AG04449 (cell line): Measurements from ENCODE around the gene SOST.

Experiments
- CTCF ChIA-PET: fragments of 350-600 bp; formaldehyde crosslinking; extraction: SDS; loops from one replicate; lab custom pipeline; 2021; ENCODE audit warnings: antibody characterized with exemption; lab: Yijun Ruan, JAX
- POLR2A ChIA-PET: fragments of 400-600, 350-600 bp; formaldehyde crosslinking; extraction: SDS; loops from one replicate; lab custom pipeline; 2020; ENCODE audit warnings: antibody characterized with exemption, inconsistent platforms; lab: Yijun Ruan, JAX
- DNase-seq: peaks from one replicate; pipeline ENCODE4 v3.0.0-alpha.2; 2010; ENCODE audit warnings: low read depth, low spot score
- H3K4me3 ChIP-seq: 2 replicates; pipeline ENCODE4 v1.5.1; 2011; ENCODE audit warnings: low read depth, mild to moderate bottlenecking, control low read depth, low read length
- CTCF ChIP-seq: IDR thresholded peaks from one replicate; pipeline ENCODE4 v1.5.1; 2011; ENCODE audit warnings: mild to moderate bottlenecking, moderate library complexity, low read length, control low read depth, inconsistent platforms; ENCODE audit not compliant: insufficient read depth; ENCODE audit errors: missing control alignments

SOST gene

GRCh38 chr17:43714465-43715149 lies 44.0 kb downstream of the SOST start:
- CTCF ChIA-PET = interaction anchor here (1.3 to 4.0 kb wide), 6 partner anchors 14 to 52 kb away, joined by 3 to 24 read pairs (median 10); partner anchors contain the start of gene SOST

GRCh38 chr17:43713494-43714162 lies 45.0 kb downstream of the SOST start:
- ChIA-PET CTCF (interaction anchor here (0.7 to 4.0 kb wide), 10 partner anchors 10 to 53 kb away, joined by 3 to 24 read pairs (median 4); partner anchors contain the start of gene SOST), POLR2A (interaction anchor here (0.6 to 0.7 kb wide), 4 partner anchors 12 to 346 kb away, joined by 3 read pairs; no protein-coding TSS in a partner anchor)
- H3K4me3 ChIP-seq = peak overlapping the region; percentile 52
- no peak for TF ChIP-seq CTCF
- DNase-seq = no peak

More at GRCh38 chr17:43714465-43715149, 44.0 kb downstream of the SOST start:
- POLR2A ChIA-PET = interaction anchor here (0.6 to 0.7 kb wide), 2 partner anchors 13 to 92 kb away, joined by 3 to 5 read pairs; no protein-coding TSS in a partner anchor
- no peak overlapping the region; the same call in 1 of the 2 replicates for H3K4me3 ChIP-seq
- no peak for DNase-seq
- TF ChIP-seq CTCF = no peak

GRCh38 chr17:43712397-43712796 lies 46.2 kb downstream of the SOST start:
- ChIA-PET CTCF (interaction anchor here (1.1 to 4.0 kb wide), 4 partner anchors 11 to 47 kb away, joined by 5 to 24 read pairs (median 6); partner anchors contain the start of gene SOST), POLR2A (no interaction called here)
- no peak for DNase-seq
- H3K4me3 ChIP-seq = no peak overlapping the region
- TF ChIP-seq CTCF = no peak

GRCh38 chr17:43710101-43710500 lies 48.5 kb downstream of the SOST start:
- POLR2A ChIA-PET = no interaction called here
- TF ChIP-seq CTCF = no peak
- H3K4me3 ChIP-seq = no peak overlapping the region
- CTCF ChIA-PET = interaction anchor here (1.7 to 24.6 kb wide), 3 partner anchors 15 to 50 kb away, joined by 4 to 1463 read pairs (median 24); partner anchors contain the start of gene SOST
- DNase-seq = no peak

GRCh38 chr17:43709210-43709609 lies 49.4 kb downstream of the SOST start:
- CTCF ChIA-PET = interaction anchor here (1.2 to 24.6 kb wide), 4 partner anchors 9 to 51 kb away, joined by 4 to 1463 read pairs (median 15); partner anchors contain the start of gene SOST
- DNase-seq = no peak
- no peak for TF ChIP-seq CTCF
- H3K4me3 ChIP-seq = no peak overlapping the region
- POLR2A ChIA-PET = no interaction called here

- CTCF ChIA-PET = interaction anchor here (0.9 to 24.6 kb wide), 3 partner anchors 9 to 53 kb away, joined by 3 to 1463 read pairs (median 24); partner anchors contain the start of gene SOST
- no peak for TF ChIP-seq CTCF
- POLR2A ChIA-PET = no interaction called here
Observed at GRCh38 chr17:43707184-43707583, 51.4 kb downstream of the SOST start.

More at GRCh38 chr17:43707184-43707583, 51.4 kb downstream of the SOST start:
- H3K4me3 ChIP-seq = no peak overlapping the region
- DNase-seq = no peak
